Astrocyte of the hippocampus (primary cell): ENCODE results near the gene PSMD1.
A peak's percentile ranks its signal among the peaks of the same experiment; 100 is the strongest.
"Not testable (repeated sequence)": the region's sequence is repeated elsewhere in the genome, so short reads cannot be mapped to it uniquely, and the experiment has no call there.

Experiments
- DNase-seq: peaks from one replicate; pipeline ENCODE4 v3.0.0; 2011; ENCODE audit warnings: low read depth, low spot score

The PSMD1 gene

DNA sequence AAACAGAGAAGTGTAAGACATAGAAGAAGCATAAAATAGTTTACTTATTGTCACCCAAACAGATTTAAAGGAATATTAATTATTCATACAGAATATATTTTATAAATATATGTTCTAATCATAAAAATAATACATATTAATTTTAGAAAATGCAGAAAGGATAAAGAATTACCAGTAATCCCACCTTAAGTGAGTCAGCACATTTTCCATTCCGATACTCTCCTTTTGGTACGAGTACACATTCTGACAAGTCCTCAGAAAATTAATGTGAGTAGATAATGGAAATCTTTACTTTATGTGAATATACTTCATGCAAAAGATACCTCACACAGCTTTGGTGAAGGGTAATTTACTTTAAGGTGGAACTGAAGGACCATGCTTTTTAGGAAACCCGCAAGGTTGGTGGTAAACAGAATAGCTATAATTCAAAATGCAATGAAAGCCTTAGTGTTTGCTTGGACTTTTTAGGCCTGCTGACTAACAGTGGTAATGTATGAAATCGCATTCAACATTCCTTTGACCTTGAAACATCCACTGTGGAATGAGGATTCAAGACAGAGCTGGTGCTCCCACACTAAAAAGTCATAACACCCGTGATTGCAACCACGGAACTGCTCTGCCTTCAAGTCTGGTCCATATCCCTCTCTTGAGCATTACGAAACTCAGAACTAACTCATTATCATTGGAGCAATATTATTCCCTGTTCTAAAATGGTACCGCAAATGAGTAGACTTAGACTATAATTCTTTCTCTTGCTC lies 96.3 kb downstream of the PSMD1 start:
- peak; percentile 53 for DNase-seq

DNA sequence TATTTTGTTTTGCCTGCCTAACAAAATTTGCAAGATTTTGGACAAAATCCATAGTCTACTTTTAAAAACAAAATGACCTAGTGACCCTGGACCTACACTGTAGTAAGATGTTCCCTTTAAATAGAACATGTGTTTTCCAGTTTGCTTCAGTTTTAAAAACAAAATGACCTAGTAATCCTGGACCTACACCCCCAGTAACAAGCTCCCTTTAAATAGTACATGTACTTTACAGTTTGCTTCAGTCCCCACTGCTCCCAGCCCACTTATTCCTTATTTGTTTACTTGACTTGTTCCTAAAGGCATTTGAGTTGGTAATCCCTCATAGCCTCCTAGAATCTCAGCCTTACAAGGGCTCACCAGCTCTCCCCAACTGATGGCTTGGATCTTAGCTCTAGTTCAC lies 102.6 kb downstream of the PSMD1 start:
- DNase-seq = no peak

DNA sequence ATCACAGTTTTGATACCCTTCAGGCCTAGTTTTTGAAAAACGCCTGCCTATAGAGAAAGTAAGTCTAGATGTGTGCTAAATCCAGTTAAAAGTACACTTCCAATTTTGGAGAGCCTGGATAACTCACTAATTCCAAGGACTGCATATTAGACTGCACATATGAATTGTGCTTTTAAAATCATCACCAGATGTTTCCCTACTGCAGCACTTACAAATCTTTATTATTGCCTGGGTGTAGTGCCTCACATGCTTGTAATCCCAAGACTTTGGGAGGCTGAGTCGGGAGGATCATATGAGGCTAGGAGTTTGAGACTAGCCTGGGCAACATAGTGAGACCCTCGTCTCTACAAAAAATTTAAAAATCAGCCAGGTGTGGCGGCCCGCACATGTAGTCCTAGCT lies 104.0 kb downstream of the PSMD1 start:
- DNase-seq = no peak

DNA sequence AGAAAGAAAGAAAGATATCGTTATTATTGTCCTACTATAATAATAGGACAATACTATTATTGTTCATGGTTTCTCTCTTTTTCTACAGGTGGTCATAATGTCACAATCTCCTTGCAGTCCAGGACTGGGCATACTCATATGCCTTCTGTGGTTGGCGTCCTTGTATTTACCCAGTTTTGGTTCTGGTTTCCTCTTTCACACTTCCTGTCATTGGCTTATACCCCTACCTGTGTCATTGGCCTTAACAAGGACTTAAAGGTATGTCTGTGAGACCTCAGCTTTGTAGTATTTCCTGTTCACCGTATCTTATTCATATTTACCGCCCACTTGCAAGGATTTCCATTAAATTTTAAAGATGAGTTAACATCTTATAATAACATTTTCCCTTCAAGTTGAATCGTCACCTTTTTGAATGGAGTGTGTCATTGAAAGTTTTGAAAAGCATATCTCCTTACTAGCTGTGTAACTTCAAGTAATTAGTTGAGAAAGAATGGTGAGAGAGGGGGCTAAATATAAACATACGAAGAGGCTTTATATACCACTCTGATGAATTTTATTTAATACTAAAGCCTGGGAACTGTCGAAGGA lies 104.7 kb downstream of the PSMD1 start:
- no peak for DNase-seq

DNA sequence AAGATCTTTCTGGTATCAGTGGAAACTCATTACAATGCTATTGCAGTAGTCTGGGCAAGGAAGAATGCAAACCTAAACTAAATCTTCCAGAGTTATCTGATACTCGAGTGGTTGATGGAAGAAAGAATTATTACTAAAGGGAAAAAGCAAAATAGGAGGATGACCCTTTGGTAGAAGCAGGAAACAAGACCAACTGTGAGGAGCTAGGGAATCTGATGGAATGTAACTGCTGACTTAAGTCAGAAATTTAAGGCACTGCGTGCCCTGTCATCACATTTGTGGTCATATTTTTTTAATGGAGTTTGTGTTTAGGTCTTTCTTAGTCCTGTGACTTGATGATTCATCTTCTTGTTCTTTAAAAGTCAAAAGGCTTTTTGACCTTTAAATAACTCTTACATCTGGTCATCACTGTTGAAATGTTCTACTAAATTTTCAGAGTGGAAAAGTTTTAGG lies 105.2 kb downstream of the PSMD1 start:
- DNase-seq = peak; percentile 83

DNA sequence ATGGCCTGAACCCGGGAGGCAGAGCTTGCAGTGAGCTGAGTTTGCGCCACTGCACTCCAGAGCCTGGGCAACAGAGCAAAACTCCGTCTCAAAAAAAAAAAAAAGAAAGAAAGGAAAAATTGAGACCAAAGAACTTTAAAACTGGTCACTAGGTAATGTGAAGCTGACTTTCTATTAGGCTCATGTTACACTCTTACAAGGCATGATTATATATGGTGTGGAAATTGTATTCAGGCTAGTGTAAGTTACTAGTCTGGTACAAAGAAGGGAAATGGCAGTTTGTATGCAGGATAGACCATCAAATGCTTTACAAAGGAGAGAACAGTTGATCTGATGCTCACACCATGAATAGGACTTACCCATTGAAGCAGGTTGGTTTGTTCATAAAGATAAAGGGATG lies 106.3 kb downstream of the PSMD1 start:
- no peak for DNase-seq

DNA sequence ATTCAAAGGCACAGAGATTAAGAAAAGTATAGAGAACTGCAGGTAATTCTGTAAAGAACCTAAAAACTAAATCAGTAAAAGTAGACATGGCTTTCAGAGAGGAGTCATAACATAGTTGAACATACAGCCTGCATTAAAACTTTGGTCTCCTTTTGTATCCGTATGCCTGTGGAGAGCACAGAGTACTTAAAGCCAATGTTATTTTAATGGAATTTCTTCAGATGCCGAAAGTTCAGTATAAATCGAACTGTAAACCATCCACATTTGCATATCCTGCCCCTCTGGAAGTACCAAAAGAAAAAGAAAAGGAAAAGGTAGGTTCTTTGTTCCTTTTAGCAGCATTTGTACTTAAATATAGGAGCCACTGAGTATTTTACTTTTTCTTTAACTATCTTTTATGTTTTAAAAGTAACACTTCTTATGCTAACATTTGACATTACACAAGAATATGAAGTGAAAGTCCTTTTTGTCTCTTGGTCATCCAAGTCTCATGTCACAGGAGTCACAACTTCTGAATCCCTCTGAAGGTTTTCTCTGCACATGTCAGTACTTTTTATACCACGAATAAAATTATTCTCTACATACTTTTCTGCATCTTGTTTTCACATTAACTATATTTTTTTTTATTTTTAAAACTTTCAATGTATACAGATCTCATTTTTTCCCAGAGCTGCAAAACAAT lies 106.9 kb downstream of the PSMD1 start:
- no peak for DNase-seq

DNA sequence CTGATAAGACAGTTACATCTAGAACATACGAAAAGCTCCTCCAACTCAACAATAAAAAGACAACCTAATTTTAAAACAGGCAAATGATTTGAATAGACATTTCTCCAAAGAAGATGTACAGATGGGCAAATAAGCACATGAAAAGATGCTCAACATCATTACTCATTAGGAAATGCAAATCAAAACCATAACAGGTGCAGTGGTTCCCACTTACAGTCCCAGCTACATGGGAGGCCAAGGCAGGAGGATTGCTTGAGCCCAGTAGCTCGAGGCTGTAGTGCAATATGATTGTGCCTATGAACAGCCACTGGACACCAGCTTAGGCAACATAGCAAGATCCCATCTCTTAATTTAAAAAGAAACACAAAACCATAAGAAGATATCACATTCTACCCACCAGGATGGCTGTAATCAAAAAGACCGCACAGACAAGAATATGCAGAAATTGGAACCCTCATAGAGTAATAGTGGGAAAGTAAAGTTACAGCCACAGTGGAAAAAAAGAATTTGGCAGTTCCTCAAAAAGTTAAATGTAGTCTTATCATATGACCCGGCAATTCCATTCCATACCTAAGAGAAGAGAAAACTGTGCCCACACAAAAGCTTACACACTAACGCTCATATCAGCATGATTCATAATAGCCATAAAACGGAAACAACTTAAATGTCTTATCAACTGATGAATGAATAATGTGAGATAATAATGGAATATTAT lies 111.2 kb downstream of the PSMD1 start:
- no peak for DNase-seq

DNA sequence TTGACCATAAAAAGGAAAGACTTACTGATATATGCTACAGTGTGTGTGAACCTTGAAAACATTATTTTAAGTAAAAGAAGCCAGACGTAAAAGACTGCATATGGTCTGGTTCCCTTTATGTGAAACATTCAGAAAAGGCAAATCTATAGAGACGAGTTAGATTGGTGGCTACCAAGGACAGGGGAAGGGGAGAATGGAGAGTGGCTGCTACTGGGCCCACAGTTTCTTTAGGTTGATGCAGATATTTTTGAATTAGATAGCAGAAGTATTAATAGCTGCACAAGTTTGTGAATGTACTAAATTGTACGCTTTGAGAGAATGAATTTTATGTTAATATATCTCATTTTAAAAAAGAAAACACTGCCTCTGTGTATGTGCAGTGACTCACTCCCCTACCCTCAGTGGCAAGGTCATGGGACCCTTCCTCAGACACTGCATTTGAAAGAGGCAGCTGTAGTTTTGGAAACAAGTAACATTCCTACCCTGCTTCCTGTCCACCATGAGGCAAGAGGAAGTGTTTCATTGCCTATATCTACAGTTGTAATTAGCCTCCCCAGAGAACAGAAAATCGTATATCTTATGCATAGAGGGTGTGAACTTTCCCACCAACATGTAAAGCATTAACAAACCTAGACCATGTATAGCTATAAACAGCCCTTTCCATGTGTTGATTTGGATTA lies 111.9 kb downstream of the PSMD1 start:
- DNase-seq = no peak

DNA sequence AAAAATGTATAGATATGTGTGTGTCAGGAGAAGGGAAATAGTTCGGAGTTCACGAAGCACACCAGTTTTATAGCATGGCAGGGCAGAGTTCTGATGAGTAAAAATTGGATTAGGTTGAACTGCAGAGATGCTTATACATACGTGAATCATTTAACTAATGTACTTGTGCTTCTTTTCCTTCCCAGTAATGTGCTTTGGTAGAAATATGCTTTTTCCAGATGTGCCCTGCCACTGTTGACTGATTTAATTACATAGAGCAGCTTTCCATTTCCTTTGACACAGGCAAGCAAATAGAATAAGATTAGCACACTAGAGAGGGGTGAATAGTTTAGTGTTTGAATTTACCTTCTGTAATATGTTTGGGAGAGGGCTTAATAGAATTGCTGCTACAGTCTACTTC lies 112.8 kb downstream of the PSMD1 start:
- DNase-seq = no peak

DNA sequence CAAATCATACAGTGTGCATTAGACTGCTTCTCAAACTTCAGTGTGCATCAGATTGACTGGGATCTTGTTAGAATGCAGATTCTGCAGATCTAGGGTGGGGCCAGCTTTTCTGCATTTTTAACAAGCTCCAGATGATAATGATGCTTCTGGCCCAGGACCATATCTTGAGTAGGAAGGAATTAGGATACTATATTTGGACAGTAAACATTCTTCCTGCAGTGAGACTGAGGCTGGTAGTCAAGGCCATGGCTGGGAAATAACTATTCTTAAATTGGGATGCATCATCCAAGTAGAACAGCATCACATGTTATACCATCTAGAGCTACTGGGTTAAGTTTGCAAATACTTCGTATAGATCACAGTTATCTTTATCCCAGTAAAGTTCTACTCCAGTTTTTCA lies 113.4 kb downstream of the PSMD1 start:
- no peak for DNase-seq

DNA sequence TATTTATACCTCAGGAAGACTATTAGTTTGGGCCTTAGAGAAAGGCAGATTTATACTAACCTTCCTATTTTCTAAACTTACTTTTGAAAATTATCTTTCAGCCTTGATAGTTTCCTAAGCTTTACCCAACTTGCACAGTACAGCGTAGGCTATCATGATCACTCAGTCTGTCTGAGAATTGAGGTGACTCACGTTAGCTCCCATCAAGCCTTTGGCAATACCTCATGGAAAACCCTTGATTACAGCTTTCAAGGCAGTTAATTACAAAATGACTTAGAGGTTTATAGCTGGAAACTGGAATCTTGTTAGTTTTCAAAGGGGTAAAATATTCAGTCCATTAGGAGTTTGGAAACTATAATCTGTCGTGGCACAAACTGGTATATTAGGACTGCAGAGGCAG lies 115.4 kb downstream of the PSMD1 start:
- DNase-seq = no peak

DNA sequence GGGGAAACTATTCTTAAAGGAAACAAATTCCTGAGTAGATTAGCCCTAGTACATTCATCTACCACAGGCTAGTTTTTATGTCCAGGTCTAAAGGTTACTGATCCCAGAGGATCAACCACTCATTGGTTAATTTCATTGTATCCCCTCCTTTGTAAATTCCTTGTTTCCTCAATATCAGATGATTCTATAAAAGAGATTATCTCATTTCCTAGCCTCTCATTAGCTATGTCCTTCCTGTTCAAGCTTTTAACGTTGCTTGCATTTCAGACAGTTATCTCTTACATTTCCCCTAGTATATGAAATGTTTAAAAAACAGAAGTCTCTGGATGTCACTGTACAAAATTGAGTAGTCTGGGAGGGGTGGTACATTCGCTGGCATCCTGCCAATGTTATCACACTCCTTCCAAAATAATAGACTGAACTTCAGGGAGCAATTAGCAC lies 117.6 kb downstream of the PSMD1 start:
- no peak for DNase-seq

DNA sequence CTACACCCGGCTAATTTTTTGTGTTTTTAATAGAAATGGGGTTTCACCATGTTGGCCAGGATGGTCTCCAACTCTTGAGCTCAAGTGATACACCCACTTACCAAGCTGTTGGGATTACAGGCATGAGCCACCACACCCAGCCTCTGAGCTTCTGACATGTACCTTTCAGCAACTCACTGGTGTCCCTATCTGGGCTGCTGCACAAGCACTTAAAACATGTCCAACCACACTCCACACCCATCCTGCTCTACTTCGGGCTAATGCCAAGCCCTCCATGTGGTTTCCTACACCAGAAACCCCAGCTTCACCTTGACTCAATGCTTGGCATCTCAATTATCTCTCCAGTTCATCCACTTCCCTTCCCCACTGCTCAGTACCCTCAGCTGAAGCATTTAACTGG lies 119.4 kb downstream of the PSMD1 start:
- DNase-seq = no peak

DNA sequence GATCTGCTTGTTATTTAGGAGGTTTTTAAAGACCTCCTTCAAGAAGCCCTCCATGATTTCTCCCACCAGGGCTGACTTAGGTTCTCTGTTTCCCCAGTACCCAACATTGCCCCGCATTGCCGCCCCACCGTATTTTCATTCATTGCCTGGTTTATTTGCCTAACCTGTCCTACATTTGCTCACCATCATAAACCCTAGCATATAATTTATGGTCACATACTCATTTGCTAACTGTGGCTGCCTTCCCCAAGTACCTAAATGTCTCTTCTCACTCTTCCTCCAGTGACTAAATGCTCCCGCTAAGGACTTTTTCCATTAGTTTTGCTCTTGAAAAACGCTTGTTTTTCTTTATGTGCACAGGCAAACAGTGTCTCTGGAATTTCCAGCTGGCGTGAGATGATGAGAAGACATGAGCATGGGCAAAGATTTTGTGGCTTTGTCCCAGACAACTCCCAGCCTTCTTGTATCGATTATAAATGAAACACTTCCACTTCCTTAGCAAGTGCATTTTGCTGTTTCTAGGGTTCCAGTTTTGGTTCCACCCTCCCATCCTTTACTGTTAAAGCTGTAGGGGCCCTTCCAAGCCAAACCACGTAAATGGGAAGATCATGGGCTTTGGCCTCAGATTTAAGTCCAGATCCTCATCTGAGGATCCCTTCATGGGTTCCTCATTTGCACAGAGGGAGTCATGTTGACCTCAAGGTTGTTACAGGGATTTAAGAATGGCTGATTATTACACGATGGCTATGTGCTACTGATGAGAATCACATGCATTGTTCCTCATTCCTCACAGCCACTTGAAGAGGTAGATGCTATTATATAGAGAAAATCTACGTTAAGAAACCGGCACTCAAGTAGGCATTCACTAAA lies 120.7 kb downstream of the PSMD1 start:
- DNase-seq = no peak

DNA sequence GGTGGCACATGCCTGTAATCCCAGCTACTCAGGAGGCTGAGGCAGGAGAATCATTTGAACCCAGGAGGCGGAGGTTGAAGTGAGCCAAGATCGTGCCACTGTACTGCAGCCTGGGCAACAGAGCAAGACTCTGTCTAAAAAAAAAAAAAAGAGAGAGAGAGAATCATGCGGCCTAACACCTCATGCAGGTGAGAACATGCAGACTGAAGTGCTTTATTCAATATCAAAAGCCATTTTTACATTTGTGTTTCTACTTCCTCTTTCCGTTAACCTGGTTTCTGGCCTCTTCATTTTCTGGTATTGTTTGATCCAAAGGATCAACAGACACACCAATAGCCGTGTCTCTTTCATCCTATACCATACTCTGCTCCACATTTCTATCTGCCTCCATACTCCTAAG lies 122.1 kb downstream of the PSMD1 start:
- DNase-seq = not testable (repeated sequence)

DNA sequence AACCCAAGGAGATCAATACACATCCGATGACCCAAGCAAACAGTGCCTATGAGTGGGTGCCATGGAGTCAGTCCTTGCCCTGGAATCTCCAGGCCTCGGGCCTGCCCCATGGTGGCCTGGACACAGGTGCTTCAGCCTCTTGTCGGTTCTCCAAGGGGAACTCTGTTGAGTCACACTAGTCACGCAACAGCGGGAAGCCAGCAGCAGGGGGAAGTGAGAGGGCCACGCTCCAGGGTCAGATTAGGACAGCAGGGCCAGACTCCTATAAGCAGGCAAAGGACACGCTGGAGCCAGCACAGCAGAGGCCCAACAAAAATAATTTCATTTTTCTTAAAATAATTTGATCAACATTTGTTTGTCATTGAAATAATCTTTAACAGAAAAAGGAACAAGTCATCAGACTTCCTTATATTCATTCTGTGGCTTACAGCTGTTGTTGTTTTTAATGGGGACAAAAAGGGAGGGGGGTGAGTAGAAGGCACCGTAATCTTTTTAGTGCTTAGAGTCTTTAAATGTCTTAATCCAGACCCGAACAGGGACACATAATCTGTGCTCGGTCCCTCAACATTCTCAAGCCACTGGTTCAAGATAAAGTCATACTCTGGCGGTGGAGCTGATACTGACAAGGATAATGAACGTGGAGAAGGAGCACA lies 125.3 kb downstream of the PSMD1 start:
- peak; percentile 32 for DNase-seq

DNA sequence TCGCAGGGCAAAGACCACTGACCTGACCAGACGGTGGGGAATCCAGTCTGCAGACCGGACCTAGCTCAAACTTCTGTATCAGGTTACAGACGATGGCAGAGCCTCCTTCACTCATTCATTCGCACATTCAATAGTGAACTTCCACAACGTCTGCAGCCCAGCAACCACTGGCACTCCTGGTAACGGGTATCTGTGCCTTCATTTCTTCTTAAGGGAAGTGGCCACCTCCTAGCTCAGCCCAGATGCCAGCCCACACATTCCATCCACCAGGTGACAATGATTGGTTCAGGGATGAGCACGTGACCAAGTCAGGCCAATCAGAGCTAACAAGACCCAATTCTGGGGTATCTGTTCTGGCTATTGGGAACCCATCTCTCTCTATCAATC lies 125.8 kb downstream of the PSMD1 start:
- no peak for DNase-seq

DNA sequence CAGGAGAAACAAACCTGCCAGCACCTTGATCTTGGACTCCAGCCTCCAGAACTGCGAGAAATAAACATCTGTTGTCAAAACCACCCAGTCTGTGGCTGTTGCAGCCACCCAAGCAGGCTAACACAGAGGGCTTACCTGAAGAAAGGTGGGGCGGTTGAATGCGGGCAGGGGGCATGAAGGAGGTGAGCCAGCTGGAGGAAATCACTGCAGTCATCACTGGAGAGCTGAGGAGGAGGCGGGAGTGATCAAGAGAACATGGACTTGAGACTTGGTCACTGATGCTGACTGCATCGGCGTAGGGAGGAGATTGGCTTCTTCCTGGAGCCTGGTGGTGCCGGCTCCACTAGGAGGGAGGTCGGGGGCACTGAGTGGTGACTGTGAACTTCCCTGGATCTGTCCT lies 127.2 kb downstream of the PSMD1 start:
- DNase-seq = no peak

DNA sequence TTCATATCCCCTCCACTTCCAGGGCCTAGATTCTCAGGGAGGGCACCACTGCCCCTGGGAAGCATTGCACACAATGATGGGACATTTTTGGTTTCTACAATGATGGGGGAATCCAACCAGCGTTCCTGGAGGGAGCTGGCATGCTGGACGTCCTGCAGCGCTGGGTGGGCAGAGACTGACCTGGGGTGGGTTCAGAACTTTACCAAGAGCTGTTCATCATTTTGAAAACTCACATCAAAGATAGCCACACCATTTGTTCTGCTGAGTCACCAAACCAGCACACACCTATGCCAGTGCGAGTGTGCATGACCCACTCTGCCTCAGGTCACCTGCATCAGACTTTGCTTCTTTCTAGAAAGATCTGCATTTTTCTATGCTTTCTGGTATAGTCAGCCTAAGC lies 127.7 kb downstream of the PSMD1 start:
- DNase-seq = no peak
